Body of pancreas (tissue), 4 donors: ENCODE measurements around the gene S100A7. TPM values are rescaled to one million over a fixed set of nuclear protein-coding genes. Genes with fewer than 3 reads are reported as not detected.

Experiments used
- ATAC-seq: fragments of 150-250 bp; one replicate; pipeline ENCODE4 v1.9.1; 2016
- DNase-seq, 4 donors: peaks; one replicate each; pipeline ENCODE4 v3.0.0-alpha.2; 2019
- H3K27ac ChIP-seq, 4 donors: fragments of 200-600 bp; sonication (generic); 1 replicate in 3 of 4; 2 replicates in 1 of 4; pipeline versions ENCODE4 v1.5.1 to v1.6.1; 2016 to 2019; ENCODE audit warnings: mild to moderate bottlenecking in 1 of 4, mixed read lengths in 1 of 4, moderate library complexity in 1 of 4
- H3K27me3 ChIP-seq, 2 donors: fragments of 200-600 bp; sonication (generic); one replicate each; pipeline ENCODE4 v1.6.0; 2016; ENCODE audit warnings: mild to moderate bottlenecking in 1 of 2
- H3K36me3 ChIP-seq, 2 donors: fragments of 200-600 bp; sonication (generic); replicated peaks in 1 of 2; 2 replicates each; pipeline ENCODE4 v1.5.1; 2016; ENCODE audit warnings: low read depth in 2 of 2; ENCODE audit not compliant: insufficient read depth in 1 of 2
- H3K4me1 ChIP-seq: fragments of 200-600 bp; sonication (generic); one replicate; pipeline ENCODE4 v1.6.0; 2016
- H3K4me3 ChIP-seq, 2 donors: fragments of 200-600 bp; sonication (generic); 1 replicate in 1 of 2; 2 replicates in 1 of 2; pipeline ENCODE4 v1.5.1; 2016 to 2019
- H3K9me3 ChIP-seq, 3 donors: fragments of 200-600 bp; sonication (generic); 1 replicate in 2 of 3; 2 replicates in 1 of 3; pipeline ENCODE4 v1.5.1; 2016
- CTCF ChIP-seq, 7 experiments: fragments of 450-650 bp in 4 of 7; fragments of 200-600 bp in 3 of 7; sonication (generic) in 3 of 7; IDR thresholded peaks; one replicate each; pipeline ENCODE4 v1.5.1; 2016 to 2019; ENCODE audit warnings: antibody characterized with exemption in 7 of 7
- POLR2A ChIP-seq, 3 donors: fragments of 450-650 bp; IDR thresholded peaks; one replicate each; pipeline ENCODE4 v1.6.1; 2016; ENCODE audit warnings: antibody characterized with exemption in 3 of 3, mild to moderate bottlenecking in 2 of 3
- WGBS, 2 donors: methylation state at CpG; one replicate each; pipeline ENCODE4 v1.1.5; 2017; 5-methylcytosine and 5-hydroxymethylcytosine counted together
- intact Hi-C: fragments of 100-400 bp; cut with DNase I; formaldehyde crosslinking; loops from one replicate; pipeline ENCODE4 v1.15.1; 2023
- total RNA-seq, 2 donors: library from RNA; depleted of rRNA; stranded (reverse); fragments of >200 nt; gene quantifications; one replicate each; pipeline ENCODE4 v1.1.0, GENCODE V29; 2016

Gene S100A7
- total RNA-seq, 2 donors from 2014 or later: not detected

DNA sequence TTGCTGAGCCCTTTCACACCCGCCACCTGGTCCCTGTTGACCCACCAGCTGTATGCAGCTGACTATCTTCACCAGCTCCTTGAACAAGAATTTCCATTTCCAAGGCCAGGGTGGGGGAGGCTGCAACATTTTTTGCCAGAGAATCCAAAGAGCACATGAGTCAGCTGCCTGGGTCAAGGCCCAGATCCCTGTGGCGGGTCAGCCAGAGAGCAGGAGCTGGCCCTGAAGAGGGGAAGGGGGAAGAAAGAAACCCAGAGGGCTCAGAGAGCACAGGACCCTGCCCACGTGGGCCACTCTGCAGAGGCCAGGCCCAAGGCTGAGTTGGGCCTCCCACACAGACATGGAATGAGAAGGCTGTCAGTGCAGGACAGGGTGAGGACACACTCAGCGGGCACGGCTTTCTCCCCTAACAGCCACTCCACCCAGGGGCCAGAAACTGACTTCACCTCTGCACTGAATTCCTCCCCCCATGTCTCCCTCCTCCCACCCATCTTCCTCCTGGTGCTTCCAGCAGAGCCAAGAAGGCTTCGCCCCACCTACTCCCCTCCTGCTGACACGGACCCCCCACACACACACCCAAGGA lies 46.5 kb upstream of the S100A7 start:
- Histone ChIP-seq H3K4me3 (no peak overlapping the region), H3K36me3 (no peaks in the 10 kb centered on the region), H3K27ac (peak overlapping the region in 2 of 4 donors; percentile 35 to 52), H3K27me3 (no peaks in the 10 kb centered on the region), H3K9me3 (no peaks in the 10 kb centered on the region), H3K4me1 (peaks cover 10% of the 10 kb centered on the region)
- intact Hi-C loops: loop anchor here (5.0 kb wide), 1 partner anchor 65 kb away; no protein-coding TSS in a partner anchor
- DNase-seq (peak; percentile 48 to 89 (median 72)), ATAC-seq (peak; percentile 79)
- TF ChIP-seq POLR2A (IDR thresholded peaks at IDR 0.05) (no peak), CTCF (IDR thresholded peaks at IDR 0.05) (no peak)
- 55 to 70% methylated on average over 7 of the region's 7 CpGs for WGBS, 2 donors

- WGBS, 2 donors: 90 to 92% methylated on average over 5 of the region's 5 CpGs
- ATAC-seq: no peak
- H3K4me3 ChIP-seq: no peak overlapping the region
- H3K36me3 ChIP-seq: no peaks in the 10 kb centered on the region
- no peak for DNase-seq
- H3K4me1 ChIP-seq: peaks cover 10% of the 10 kb centered on the region
- H3K27ac ChIP-seq: no peak overlapping the region
- intact Hi-C loops: loop anchor here (5.0 kb wide), 1 partner anchor 66 kb away; no protein-coding TSS in a partner anchor
- TF ChIP-seq CTCF (IDR thresholded peaks at IDR 0.05) (no peak), POLR2A (IDR thresholded peaks at IDR 0.05) (no peak)
- no peaks in the 10 kb centered on the region for H3K9me3 ChIP-seq
- no peaks in the 10 kb centered on the region for H3K27me3 ChIP-seq
These were observed 45.9 kb upstream of the S100A7 start for GRCh38 chr1:153506386-153506785.

- intact Hi-C loops: loop anchor here (5.0 kb wide), 1 partner anchor 67 kb away; no protein-coding TSS in a partner anchor
- DNase-seq (no peak), ATAC-seq (no peak)
- H3K36me3 ChIP-seq: no peaks in the 10 kb centered on the region
- H3K27me3 ChIP-seq: no peaks in the 10 kb centered on the region
- H3K4me3 ChIP-seq: no peak overlapping the region
- no peak for TF ChIP-seq POLR2A (IDR thresholded peaks at IDR 0.05)
- no peak for TF ChIP-seq CTCF (IDR thresholded peaks at IDR 0.05)
- WGBS, 2 donors: 89 to 91% methylated on average over 1 of the region's 1 CpG
- peaks cover 10% of the 10 kb centered on the region for H3K4me1 ChIP-seq
- H3K27ac ChIP-seq: no peak overlapping the region
- no peaks in the 10 kb centered on the region for H3K9me3 ChIP-seq
These were observed 45.1 kb upstream of the S100A7 start for GRCh38 chr1:153505576-153505975.

- Histone ChIP-seq H3K27me3 (no peaks in the 10 kb centered on the region), H3K9me3 (no peaks in the 10 kb centered on the region), H3K4me1 (peaks cover 10% of the 10 kb centered on the region), H3K27ac (no peak overlapping the region), H3K36me3 (no peaks in the 10 kb centered on the region), H3K4me3 (no peak overlapping the region)
- no peak for ATAC-seq
- DNase-seq: no peak
- no peak for TF ChIP-seq CTCF (IDR thresholded peaks at IDR 0.05)
- no peak for TF ChIP-seq POLR2A (IDR thresholded peaks at IDR 0.05)
- WGBS, 2 donors: 82 to 85% methylated on average over 3 of the region's 3 CpGs
- intact Hi-C loops: no loop called here
These were observed 43.3 kb upstream of the S100A7 start for GRCh38 chr1:153503766-153504165.

DNA sequence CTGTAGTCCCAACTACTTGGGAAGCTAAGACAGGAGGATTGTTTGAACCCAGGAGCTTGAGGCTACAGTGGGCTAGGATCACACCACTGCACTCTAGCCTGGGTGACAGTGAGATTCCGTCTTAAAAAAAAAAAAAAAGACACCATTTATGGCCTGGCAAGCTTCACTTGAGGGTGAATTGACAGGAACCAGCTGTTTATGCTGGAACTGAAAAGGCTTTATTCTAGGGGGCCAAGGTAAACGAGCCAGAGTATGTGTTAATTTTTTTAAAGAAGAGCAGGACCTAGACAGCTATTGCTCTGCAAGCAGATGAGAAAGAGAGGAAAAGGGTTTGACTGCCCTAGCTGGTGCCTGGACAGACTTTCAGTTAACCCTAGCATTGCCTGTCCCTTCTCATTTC lies 38.3 kb upstream of the S100A7 start:
- 13 to 23% methylated on average over 2 of the region's 2 CpGs for WGBS, 2 donors
- intact Hi-C loops: loop anchor here (5.0 kb wide), 1 partner anchor 141 kb away; the partner anchor contains the start of gene S100A9
- no peak overlapping the region for H3K27ac ChIP-seq
- DNase-seq: no peak
- no peak for ATAC-seq
- H3K4me1 ChIP-seq: no peaks in the 10 kb centered on the region
- H3K27me3 ChIP-seq: no peaks in the 10 kb centered on the region
- no peaks in the 10 kb centered on the region for H3K9me3 ChIP-seq
- no peaks in the 10 kb centered on the region for H3K36me3 ChIP-seq
- H3K4me3 ChIP-seq: no peak overlapping the region
- TF ChIP-seq POLR2A (IDR thresholded peaks at IDR 0.05): no peak
- TF ChIP-seq CTCF (IDR thresholded peaks at IDR 0.05): no peak
